ENCODE results near the gene RNF208. TPM values are rescaled to one million over a fixed set of nuclear protein-coding genes. Genes with fewer than 3 reads are reported as not detected.
A peak's percentile ranks its signal among the peaks of the same experiment; 100 is the strongest.

The RNF208 gene
- polyA plus RNA-seq, 1 donor (not counting 4 experiments of a cell fraction or from before 2014, with no cell fraction given) = not detected

- Histone ChIP-seq H3K4me2 (ENCODE audit: control insufficient read depth, extremely low read depth, insufficient read depth, low read depth, low read length) (no peak overlapping the region), H3K4me1 (ENCODE audit: control insufficient read depth, extremely low read depth, insufficient read depth, low read length) (no peaks in the 10 kb centered on the region), H3K9me3 (ENCODE audit: control insufficient read depth, low read depth, low read length) (no peaks in the 10 kb centered on the region), H3K27ac (ENCODE audit: control insufficient read depth, insufficient read depth, low read length) (no peak overlapping the region), H3K9me1 (ENCODE audit: control insufficient read depth, extremely low read depth, insufficient read depth, low read length) (no peaks in the 10 kb centered on the region), H3K9ac (ENCODE audit: control insufficient read depth, extremely low read depth, insufficient read depth, low read length) (no peak overlapping the region), H3K4me3 (ENCODE audit: control insufficient read depth in 2 of 3, extremely low read depth in 1 of 3, insufficient read depth in 2 of 3, low read depth in 1 of 3, low read length in 3 of 3) (no peak overlapping the region), H2AFZ (ENCODE audit: control insufficient read depth, low read length) (no peak overlapping the region), H3K27me3 (ENCODE audit: control insufficient read depth, extremely low read depth, insufficient read depth, low read length) (peaks cover 22% of the 10 kb centered on the region), H3K36me3 (ENCODE audit: control insufficient read depth in 2 of 2, extremely low read depth in 1 of 2, insufficient read depth in 2 of 2, low read length in 2 of 2) (peaks cover 8 to 15% of the 10 kb centered on the region in 2 experiments), H3K79me2 (ENCODE audit: control insufficient read depth, insufficient read depth, low read length) (no peaks in the 10 kb centered on the region), H4K20me1 (ENCODE audit: control insufficient read depth, extremely low read depth, insufficient read depth, low read length) (peaks cover 9% of the 10 kb centered on the region)
- FAIRE-seq = no peak
- TF ChIP-seq CTCF (optimal IDR thresholded peaks at IDR 0.05 in 1 of 3, IDR thresholded peaks at IDR 0.05 in 1 of 3, conservative IDR thresholded peaks at IDR 0.05 in 1 of 3; ENCODE audit: extremely low read depth in 1 of 3, insufficient read depth in 2 of 3, low read length in 3 of 3) (no peak), EZH2 (IDR thresholded peaks at IDR 0.05; ENCODE audit: low read length) (no peak)
- DNase-seq (ENCODE audit: low read depth, low spot score) = no peak
- dilution Hi-C loops (cut with MboI; ENCODE audit: extremely low pct_ligation_motif_present, low sequenced_read_pairs) = no loop called here
These were observed 43.7 kb downstream of the RNF208 start for GRCh38 chr9:137178201-137178938.

GRCh38 chr9:137176302-137177182, 45.5 kb downstream of the RNF208 start:
- Histone ChIP-seq H3K9me1 (ENCODE audit: control insufficient read depth, extremely low read depth, insufficient read depth, low read length) (no peaks in the 10 kb centered on the region), H4K20me1 (ENCODE audit: control insufficient read depth, extremely low read depth, insufficient read depth, low read length) (peaks cover 9% of the 10 kb centered on the region), H3K9ac (ENCODE audit: control insufficient read depth, extremely low read depth, insufficient read depth, low read length) (no peak overlapping the region), H3K4me2 (ENCODE audit: control insufficient read depth, extremely low read depth, insufficient read depth, low read depth, low read length) (no peak overlapping the region), H3K9me3 (ENCODE audit: control insufficient read depth, low read depth, low read length) (no peaks in the 10 kb centered on the region), H3K79me2 (ENCODE audit: control insufficient read depth, insufficient read depth, low read length) (no peaks in the 10 kb centered on the region), H3K36me3 (ENCODE audit: control insufficient read depth in 2 of 2, extremely low read depth in 1 of 2, insufficient read depth in 2 of 2, low read length in 2 of 2) (peaks cover 2 to 7% of the 10 kb centered on the region in 2 experiments), H3K27ac (ENCODE audit: control insufficient read depth, insufficient read depth, low read length) (no peak overlapping the region), H2AFZ (ENCODE audit: control insufficient read depth, low read length) (no peak overlapping the region), H3K4me1 (ENCODE audit: control insufficient read depth, extremely low read depth, insufficient read depth, low read length) (no peaks in the 10 kb centered on the region), H3K27me3 (ENCODE audit: control insufficient read depth, extremely low read depth, insufficient read depth, low read length) (peaks cover 38% of the 10 kb centered on the region), H3K4me3 (ENCODE audit: control insufficient read depth in 2 of 3, extremely low read depth in 1 of 3, insufficient read depth in 2 of 3, low read depth in 1 of 3, low read length in 3 of 3) (no peak overlapping the region)
- no peak for TF ChIP-seq EZH2 (IDR thresholded peaks at IDR 0.05; ENCODE audit: low read length)
- TF ChIP-seq CTCF (optimal IDR thresholded peaks at IDR 0.05 in 1 of 3, IDR thresholded peaks at IDR 0.05 in 1 of 3, conservative IDR thresholded peaks at IDR 0.05 in 1 of 3; ENCODE audit: extremely low read depth in 1 of 3, insufficient read depth in 2 of 3, low read length in 3 of 3) = peak; percentile 75 to 87 (median 87)
- DNase-seq (ENCODE audit: low read depth, low spot score) (no peak), FAIRE-seq (peak; percentile 17)
- dilution Hi-C loops (cut with MboI; ENCODE audit: extremely low pct_ligation_motif_present, low sequenced_read_pairs) = no loop called here
